Measurements from ENCODE around the gene GLMP. TPM values are rescaled to one million over a fixed set of nuclear protein-coding genes. Genes with fewer than 3 reads are reported as not detected.

GLMP gene
- total RNA-seq, 1 experiment from 2014 or later, result 29.2 TPM

GRCh38 chr1:156289857-156290256 lies 5.6 kb downstream of the GLMP start:
- Histone ChIP-seq H3K79me2 (ENCODE audit: low read depth) (peaks cover 9% of the 10 kb centered on the region; the same call in 1 of the 2 replicates), H4K20me1 (ENCODE audit: insufficient read depth) (no peaks in the 10 kb centered on the region), H3K4me3 (no peak overlapping the region), H3K9me3 (ENCODE audit: insufficient read depth, low read depth) (no peaks in the 10 kb centered on the region), H3K27me3 (ENCODE audit: insufficient read depth, low read depth) (no peaks in the 10 kb centered on the region), H3K27ac (no peak overlapping the region), H3K4me1 (replicated peaks; ENCODE audit: insufficient read depth) (peaks cover 7% of the 10 kb centered on the region), H3K4me2 (no peak overlapping the region), H3K36me3 (ENCODE audit: low read depth) (0 out of 2 replicates have a peak, but pooled peaks cover 11% of the 10 kb centered on the region), H2AFZ (no peak overlapping the region), H3F3A (ENCODE audit: insufficient read depth, low read depth) (peaks cover 9% of the 10 kb centered on the region; the same call in 1 of the 2 replicates), H3K9me2 (ENCODE audit: insufficient read depth) (no peaks in the 10 kb centered on the region)
- no TSS peak for BruUV-seq (replicated peaks)
- POLR2A ChIA-PET (ENCODE audit: unreplicated experiment), result interaction anchor here (0.6 kb wide), 1 partner anchor 349 kb away, joined by 5 read pairs; no protein-coding TSS in a partner anchor
- DNase-seq, result no peak
- CTCF ChIA-PET, result no interaction called here
- intact Hi-C loops (cut with micrococcal nuclease; ENCODE audit: unreplicated experiment), result no loop called here
- TF ChIP-seq EZH2 (IDR thresholded peaks at IDR 0.05; ENCODE audit: low read depth), result no peak
- TF ChIP-seq CTCF (conservative IDR thresholded peaks at IDR 0.05), result no peak

- Histone ChIP-seq H3K79me2 (ENCODE audit: low read depth) (peaks cover 41% of the 10 kb centered on the region), H3K4me2 (no peak overlapping the region), H4K20me1 (ENCODE audit: insufficient read depth) (peaks cover 5% of the 10 kb centered on the region), H3K27me3 (ENCODE audit: insufficient read depth, low read depth) (no peaks in the 10 kb centered on the region), H3F3A (ENCODE audit: insufficient read depth, low read depth) (peaks cover 17% of the 10 kb centered on the region; the same call in 1 of the 2 replicates), H3K27ac (no peak overlapping the region), H2AFZ (no peak overlapping the region), H3K4me1 (replicated peaks; ENCODE audit: insufficient read depth) (peaks cover 26% of the 10 kb centered on the region), H3K4me3 (no peak overlapping the region), H3K9me3 (ENCODE audit: insufficient read depth, low read depth) (no peaks in the 10 kb centered on the region), H3K9me2 (ENCODE audit: insufficient read depth) (no peaks in the 10 kb centered on the region), H3K36me3 (ENCODE audit: low read depth) (0 out of 2 replicates have a peak, but pooled peaks cover 11% of the 10 kb centered on the region)
- intact Hi-C loops (cut with micrococcal nuclease; ENCODE audit: unreplicated experiment), result no loop called here
- no TSS peak for BruUV-seq (replicated peaks)
- ChIA-PET CTCF (no interaction called here), POLR2A (ENCODE audit: unreplicated experiment) (no interaction called here)
- DNase-seq, result no peak
- TF ChIP-seq CTCF (conservative IDR thresholded peaks at IDR 0.05) (no peak), EZH2 (IDR thresholded peaks at IDR 0.05; ENCODE audit: low read depth) (no peak)
These were observed 9.4 kb downstream of the GLMP start for GRCh38 chr1:156286061-156286460.

GRCh38 chr1:156285437-156285836 lies 10.0 kb downstream of the GLMP start:
- Histone ChIP-seq H3K9me2 (ENCODE audit: insufficient read depth) (no peaks in the 10 kb centered on the region), H3K9me3 (ENCODE audit: insufficient read depth, low read depth) (no peaks in the 10 kb centered on the region), H3K36me3 (ENCODE audit: low read depth) (0 out of 2 replicates have a peak, but pooled peaks cover 11% of the 10 kb centered on the region), H3K4me2 (peak overlapping the region; percentile 96), H3F3A (ENCODE audit: insufficient read depth, low read depth) (peaks cover 23% of the 10 kb centered on the region; the same call in 1 of the 2 replicates), H3K4me1 (replicated peaks; ENCODE audit: insufficient read depth) (peaks cover 30% of the 10 kb centered on the region), H3K27me3 (ENCODE audit: insufficient read depth, low read depth) (no peaks in the 10 kb centered on the region), H3K79me2 (ENCODE audit: low read depth) (peaks cover 47% of the 10 kb centered on the region), H3K4me3 (no peak overlapping the region), H4K20me1 (ENCODE audit: insufficient read depth) (peaks cover 9% of the 10 kb centered on the region), H2AFZ (no peak overlapping the region), H3K27ac (no peak overlapping the region)
- TF ChIP-seq EZH2 (IDR thresholded peaks at IDR 0.05; ENCODE audit: low read depth) (no peak), CTCF (conservative IDR thresholded peaks at IDR 0.05) (no peak)
- intact Hi-C loops (cut with micrococcal nuclease; ENCODE audit: unreplicated experiment), result no loop called here
- DNase-seq, result no peak
- BruUV-seq (replicated peaks), result no TSS peak
- POLR2A ChIA-PET (ENCODE audit: unreplicated experiment), result no interaction called here
- CTCF ChIA-PET, result no interaction called here
